ENCODE results near the gene NCEH1.
"Not testable (repeated sequence)": the region's sequence is repeated elsewhere in the genome, so short reads cannot be mapped to it uniquely, and the experiment has no call there.

Gene NCEH1

GRCh38 chr3:172680684-172681083 is 30.2 kb downstream of the NCEH1 start:
- intact Hi-C loops (cut with DNase I), result no loop called here
- no peak for DNase-seq

GRCh38 chr3:172679599-172679998 is 31.3 kb downstream of the NCEH1 start:
- intact Hi-C loops (cut with DNase I), result loop anchor here (5.0 kb wide), 1 partner anchor 33 kb away; the partner anchor contains the start of gene NCEH1
- DNase-seq, result no peak

DNA sequence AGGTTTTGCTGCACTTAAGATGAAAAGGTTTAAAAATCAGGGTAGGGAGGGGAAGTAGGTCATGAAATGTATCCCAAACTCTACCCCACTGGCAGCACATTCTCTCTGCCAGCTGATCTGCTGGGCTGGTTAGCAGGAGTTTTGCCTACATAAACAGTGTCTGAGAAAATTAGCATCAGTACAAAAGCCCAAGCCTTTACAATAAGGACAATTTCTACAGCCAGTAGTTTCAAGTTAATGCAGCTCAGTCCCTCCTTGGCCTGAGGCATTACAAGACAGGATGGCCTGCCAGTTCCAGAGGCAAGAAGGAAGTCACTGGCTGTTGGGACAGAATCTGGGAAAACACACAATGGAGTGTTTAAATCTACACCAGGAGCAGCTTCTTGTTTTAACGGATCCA is 32.8 kb downstream of the NCEH1 start:
- intact Hi-C loops (cut with DNase I), result loop anchor here (5.0 kb wide), 1 partner anchor 34 kb away; the partner anchor contains the start of gene NCEH1
- DNase-seq, result no peak

GRCh38 chr3:172676196-172676922 is 34.5 kb downstream of the NCEH1 start:
- no peak for DNase-seq
- intact Hi-C loops (cut with DNase I), result loop anchor here (5.0 kb wide), 1 partner anchor 36 kb away; the partner anchor contains the start of gene NCEH1

- no peak for DNase-seq
- intact Hi-C loops (cut with DNase I), result loop anchor here (5.0 kb wide), 1 partner anchor 37 kb away; the partner anchor contains the start of gene NCEH1
Measured at GRCh38 chr3:172675441-172676193, 35.2 kb downstream of the NCEH1 start.

- intact Hi-C loops (cut with DNase I), result loop anchor here (2.0 kb wide), 1 partner anchor 76 kb away; no protein-coding TSS in a partner anchor
- DNase-seq, result peak in 4 of 10 donors; percentile 15 to 62 (median 24)
Measured at GRCh38 chr3:172673210-172673679, 37.6 kb downstream of the NCEH1 start.

DNA sequence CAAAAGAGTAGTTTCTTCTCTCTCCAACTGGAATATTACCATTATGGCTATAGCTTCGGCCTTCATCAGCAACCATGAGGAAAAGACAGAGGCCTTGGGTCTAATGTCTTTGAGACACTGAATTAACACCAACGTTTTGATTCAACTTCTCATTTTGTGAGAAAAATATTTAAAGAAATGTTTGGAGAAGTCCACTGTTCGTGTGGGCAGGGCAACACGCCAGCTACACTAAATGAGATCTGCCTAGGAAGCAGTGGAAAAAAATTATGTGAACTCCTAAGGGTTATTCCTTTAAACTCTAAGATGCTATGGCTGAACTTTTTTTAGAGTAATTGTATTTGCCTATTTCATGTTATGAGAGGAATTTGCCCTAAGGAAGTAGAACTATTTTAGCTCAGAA is 41.8 kb downstream of the NCEH1 start:
- intact Hi-C loops (cut with DNase I), result no loop called here
- no peak for DNase-seq

- intact Hi-C loops (cut with DNase I), result loop anchor here (1.0 kb wide), 1 partner anchor 177 kb away; no protein-coding TSS in a partner anchor
- peak in 6 of 10 donors; percentile 55 to 86 (median 77) for DNase-seq
Measured at GRCh38 chr3:172666873-172667694, 43.8 kb downstream of the NCEH1 start.

- intact Hi-C loops (cut with DNase I), result no loop called here
- DNase-seq, result no peak
Measured at GRCh38 chr3:172666181-172666872, 44.5 kb downstream of the NCEH1 start.

GRCh38 chr3:172665510-172665909 is 45.4 kb downstream of the NCEH1 start:
- intact Hi-C loops (cut with DNase I); DNase-seq: not testable (repeated sequence)

- DNase-seq; intact Hi-C loops (cut with DNase I): not testable (repeated sequence)
Measured at GRCh38 chr3:172660421-172660820, 50.4 kb downstream of the NCEH1 start.

DNA sequence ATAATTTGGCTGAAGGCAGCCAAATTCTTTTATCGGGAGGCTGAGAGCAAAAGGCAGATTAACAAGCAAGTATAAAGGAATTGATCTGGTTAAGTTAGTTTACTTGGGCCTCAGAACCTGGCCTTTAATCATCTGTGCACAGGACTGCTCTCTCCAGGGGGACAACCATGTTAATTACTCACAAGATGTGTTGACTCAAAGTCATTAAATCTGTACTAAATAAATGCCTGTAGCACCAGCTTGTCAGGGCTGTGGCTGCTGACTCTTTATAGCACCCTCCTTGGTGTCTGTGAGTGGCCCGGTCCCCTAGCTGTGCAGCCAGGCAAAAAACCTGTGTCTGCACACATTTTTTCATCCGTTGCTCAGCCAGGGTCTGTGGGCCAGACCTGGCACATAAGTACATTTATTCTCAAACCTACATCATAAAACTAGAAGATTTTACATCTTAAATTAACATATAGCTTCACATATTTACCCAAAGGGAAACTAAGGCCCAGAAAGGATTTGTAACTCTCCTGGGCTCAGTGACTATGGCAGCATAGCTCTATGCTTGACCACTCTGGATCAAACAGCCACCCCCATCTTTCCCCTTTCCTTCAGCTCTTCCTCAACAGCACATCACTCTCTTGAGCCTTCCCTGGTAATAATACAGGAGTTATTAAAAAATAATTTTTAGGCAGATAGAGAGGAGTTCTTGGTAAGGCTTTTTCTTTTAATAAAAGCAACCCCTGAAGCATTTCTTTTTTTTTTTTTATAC is 51.4 kb downstream of the NCEH1 start:
- peak in 1 of 10 donors; percentile 50 for DNase-seq
- intact Hi-C loops (cut with DNase I), result no loop called here

DNA sequence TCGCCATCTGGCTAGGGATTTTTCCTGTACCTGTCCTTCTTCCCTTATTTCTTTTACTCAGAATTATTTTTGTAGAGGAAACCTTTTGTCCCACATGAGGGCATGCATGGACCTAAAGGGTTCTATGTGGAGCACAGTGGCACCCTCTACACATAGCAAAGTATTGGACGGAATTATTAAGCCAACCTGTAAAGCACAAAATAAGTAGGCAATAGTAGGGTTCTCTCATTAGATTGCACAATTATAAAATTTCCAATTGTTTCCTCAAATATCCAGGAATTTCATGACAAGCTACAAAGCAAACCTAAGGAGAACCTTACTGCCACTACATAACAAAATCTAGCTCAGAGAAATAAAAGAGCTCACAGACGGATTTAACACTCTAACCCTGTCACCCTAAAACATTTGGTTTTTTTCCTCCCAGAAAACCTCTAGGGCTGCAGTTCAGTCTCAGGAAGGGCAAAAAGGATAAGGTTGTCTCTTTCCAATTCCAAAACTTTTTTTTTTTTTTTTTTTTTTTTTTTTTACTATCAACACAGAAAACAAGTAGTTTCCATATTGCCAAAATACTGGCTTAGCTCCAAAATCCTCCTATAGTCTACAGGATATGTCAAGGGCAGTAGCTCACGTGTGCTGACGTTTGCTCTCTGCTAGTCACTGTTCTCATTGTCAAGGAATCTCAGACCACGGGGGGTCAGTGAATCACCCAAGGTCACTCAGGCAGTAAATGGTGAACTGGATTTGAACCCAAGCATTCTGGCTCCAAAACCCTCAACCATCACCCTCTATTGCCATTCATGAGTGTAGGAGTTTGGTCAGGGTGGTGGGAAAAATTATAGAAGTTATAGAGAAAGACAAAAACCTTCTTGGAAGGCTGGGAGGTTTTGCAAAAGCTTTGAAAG is 52.3 kb downstream of the NCEH1 start:
- DNase-seq, result no peak
- intact Hi-C loops (cut with DNase I), result no loop called here

GRCh38 chr3:172656602-172657001 is 54.3 kb downstream of the NCEH1 start:
- no peak for DNase-seq
- intact Hi-C loops (cut with DNase I), result no loop called here

- DNase-seq, result no peak
- intact Hi-C loops (cut with DNase I), result no loop called here
Measured at GRCh38 chr3:172655388-172655787, 55.5 kb downstream of the NCEH1 start.

GRCh38 chr3:172654470-172654869 is 56.4 kb downstream of the NCEH1 start:
- no peak for DNase-seq
- intact Hi-C loops (cut with DNase I), result no loop called here

- intact Hi-C loops (cut with DNase I), result no loop called here
Measured at GRCh38 chr3:172653004-172653572, 57.8 kb downstream of the NCEH1 start.

More at GRCh38 chr3:172653004-172653572, 57.8 kb downstream of the NCEH1 start:
- DNase-seq, result no peak
